A673 (cell line): Measurements from ENCODE around the gene TDP2.
A peak's percentile ranks its signal among the peaks of the same experiment; 100 is the strongest.

Source experiments
- CTCF ChIP-seq: fragments of 300-800, 200-600 bp; sonication (generic); conservative IDR thresholded peaks from 2 replicates; pipeline ENCODE4 v1.5.1; 2017; ENCODE audit warnings: low read depth, mild to moderate bottlenecking, antibody characterized with exemption, low read length, moderate library complexity, mixed read lengths
- EZH2 ChIP-seq: fragments of 200-600 bp; sonication (generic); IDR thresholded peaks from 2 replicates; pipeline ENCODE4 v1.6.1; 2017; ENCODE audit warnings: borderline replicate concordance, low read depth, mild to moderate bottlenecking, mixed read lengths, antibody characterized with exemption, low read length; ENCODE audit not compliant: poor library complexity, severe bottlenecking

- TF ChIP-seq CTCF (peak; percentile 54), EZH2 (no peak)
These were observed at the start of gene TDP2, which contains the start of gene ACOT13 for GRCh38 chr6:24666641-24667377.
